Endothelial cell of umbilical vein (primary cell): ENCODE results near the gene TMEM129. TPM values are rescaled to one million over a fixed set of nuclear protein-coding genes. Genes with fewer than 3 reads are reported as not detected.

Experiments
- BruUV-seq: library from RNA; stranded (reverse); fragments of 400-500 nt; replicated peaks from 2 replicates; lab custom pipeline; 2021; lab: Mats Ljungman, UMichigan
- CTCF ChIA-PET: fragments of 300-600, 350-600 bp; sonication (Branson Sonifier 250); formaldehyde crosslinking; loops from one replicate; lab custom pipeline; 2021; ENCODE audit warnings: antibody characterized with exemption, inconsistent platforms; lab: Charles Lee
- POLR2A ChIA-PET: fragments of 300-600, 350-600 bp; sonication (Branson Sonifier 250); formaldehyde crosslinking; loops from one replicate; lab custom pipeline; 2021; ENCODE audit warnings: antibody characterized with exemption, inconsistent platforms; lab: Charles Lee
- DNase-seq: peaks from one replicate; pipeline ENCODE4 v3.0.0-alpha.2; 2011; ENCODE audit warnings: low read depth, low spot score
- FAIRE-seq: peaks from 2 replicates; lab custom pipeline; 2011; peaks lifted over from hg19 to GRCh38; lab: Jason Lieb, UNC
- H2AFZ ChIP-seq: 2 replicates; pipeline ENCODE4 v1.6.0; 2012; ENCODE audit warnings: low read depth, low read length, control low read depth, inconsistent platforms
- H3K27ac ChIP-seq: 2 replicates; pipeline ENCODE4 v1.5.1; 2011; ENCODE audit warnings: low read depth, mild to moderate bottlenecking, control low read depth, low read length, moderate library complexity; ENCODE audit not compliant: insufficient read depth
- H3K27me3 ChIP-seq, 2 experiments: 2 replicates each; pipeline versions ENCODE4 v1.6.0 to v1.6.1; 2011; ENCODE audit warnings: low read length in 2 of 2, mixed read lengths in 1 of 2; ENCODE audit not compliant: control insufficient read depth in 2 of 2, insufficient read depth in 2 of 2
- H3K36me3 ChIP-seq, 2 experiments: 2 replicates in 1 of 2; 3 replicates in 1 of 2; pipeline ENCODE4 v1.5.1; 2011; ENCODE audit warnings: low read length in 2 of 2, mild to moderate bottlenecking in 1 of 2, moderate library complexity in 1 of 2; ENCODE audit not compliant: control insufficient read depth in 2 of 2, insufficient read depth in 2 of 2; ENCODE audit errors: extremely low read depth in 1 of 2
- H3K4me1 ChIP-seq: 3 replicates; pipeline ENCODE4 v1.5.1; 2011; ENCODE audit warnings: mild to moderate bottlenecking, low read length; ENCODE audit not compliant: control insufficient read depth, insufficient read depth; ENCODE audit errors: extremely low read depth
- H3K4me2 ChIP-seq: 2 replicates; pipeline ENCODE4 v1.6.1; 2011; ENCODE audit warnings: low read length, control low read depth, mixed read lengths; ENCODE audit not compliant: insufficient read depth
- H3K4me3 ChIP-seq, 3 experiments: fragments of 200-600 bp in 1 of 3; sonication (generic), shearing (Covaris generic) in 1 of 3; replicated peaks in 1 of 3; 2 replicates each; pipeline ENCODE4 v1.5.1; 2011 to 2016; ENCODE audit warnings: control low read depth in 3 of 3, low read length in 3 of 3, mild to moderate bottlenecking in 2 of 3, inconsistent platforms in 1 of 3, low read depth in 1 of 3, moderate library complexity in 1 of 3; ENCODE audit not compliant: insufficient read depth in 1 of 3
- H3K79me2 ChIP-seq: 2 replicates; pipeline ENCODE4 v1.6.0; 2012; ENCODE audit warnings: low read length, inconsistent platforms; ENCODE audit not compliant: control insufficient read depth, insufficient read depth
- H3K9ac ChIP-seq: replicated peaks from 2 replicates; pipeline ENCODE3; 2011; ENCODE audit warnings: low read length, control low read depth; ENCODE audit not compliant: insufficient read depth; ENCODE audit errors: extremely low read depth
- H3K9me1 ChIP-seq: replicated peaks from 3 replicates; pipeline ENCODE4 v1.6.0; 2011; ENCODE audit warnings: mild to moderate bottlenecking, low read length; ENCODE audit not compliant: control insufficient read depth, insufficient read depth; ENCODE audit errors: extremely low read depth
- H3K9me3 ChIP-seq: replicated peaks from 2 replicates; pipeline ENCODE4 v1.5.1; 2012; ENCODE audit warnings: low read length, inconsistent platforms; ENCODE audit not compliant: control insufficient read depth, insufficient read depth
- H4K20me1 ChIP-seq: replicated peaks from 2 replicates; pipeline ENCODE3; 2011; ENCODE audit warnings: mild to moderate bottlenecking, low read length; ENCODE audit not compliant: control insufficient read depth, insufficient read depth; ENCODE audit errors: extremely low read depth
- CTCF ChIP-seq, 2 donors: IDR thresholded peaks; 1 replicate in 1 of 2; 2 replicates in 1 of 2; pipeline ENCODE4 v1.5.1; 2011; ENCODE audit warnings: low read length in 2 of 2, mild to moderate bottlenecking in 2 of 2, moderate library complexity in 2 of 2, control low read depth in 1 of 2, inconsistent platforms in 1 of 2, low read depth in 1 of 2; ENCODE audit not compliant: insufficient read depth in 1 of 2; ENCODE audit errors: extremely low read depth in 1 of 2
- EZH2 ChIP-seq: IDR thresholded peaks from 2 replicates; pipeline ENCODE4 v1.6.1; 2012; ENCODE audit warnings: borderline replicate concordance, low read depth, mild to moderate bottlenecking, moderate library complexity, low read length, inconsistent platforms; ENCODE audit not compliant: severe bottlenecking
- FOS ChIP-seq: IDR thresholded peaks from 2 replicates; pipeline ENCODE4 v1.6.1; 2011; ENCODE audit warnings: mild to moderate bottlenecking, low read length, moderate library complexity, borderline replicate concordance; ENCODE audit not compliant: insufficient read depth
- GATA2 ChIP-seq: IDR thresholded peaks from 2 replicates; pipeline ENCODE4 v1.7.0; 2011; ENCODE audit warnings: low read depth, mild to moderate bottlenecking, moderate library complexity, mixed read lengths, low read length; ENCODE audit not compliant: insufficient read length, insufficient read depth
- JUN ChIP-seq: IDR thresholded peaks from 2 replicates; pipeline ENCODE4 v1.6.1; 2011; ENCODE audit warnings: borderline replicate concordance, low read depth; ENCODE audit not compliant: insufficient read length, insufficient read depth
- MAX ChIP-seq: IDR thresholded peaks from 2 replicates; pipeline ENCODE4 v1.6.1; 2011; ENCODE audit not compliant: insufficient read depth, insufficient read length
- MYC ChIP-seq: IDR thresholded peaks from one replicate; pipeline ENCODE4 v1.6.1; 2011; ENCODE audit warnings: mild to moderate bottlenecking, low read depth, low read length
- POLR2A ChIP-seq: IDR thresholded peaks from 2 replicates; pipeline ENCODE4 v1.6.1; 2012; ENCODE audit warnings: low read depth, mild to moderate bottlenecking, control low read depth, low read length
- POLR2AphosphoS5 ChIP-seq: IDR thresholded peaks from 2 replicates; pipeline ENCODE4 v1.6.1; 2012; ENCODE audit warnings: low read depth, mild to moderate bottlenecking, control low read depth, low read length, moderate library complexity; ENCODE audit not compliant: insufficient read depth
- dilution Hi-C: fragments of 300-500 bp; cut with MboI; formaldehyde crosslinking; loops from one replicate; pipeline ENCODE4 v1.15.0; 2019; ENCODE audit warnings: low sequenced_read_pairs; ENCODE audit not compliant: extremely low pct_ligation_motif_present
- intact Hi-C: fragments of 100-400 bp; cut with micrococcal nuclease; formaldehyde crosslinking; loops from one replicate; pipeline ENCODE4 v1.10.0; 2022
- polyA plus RNA-seq, 4 experiments: library from polyadenylated mRNA; depleted of rRNA in 3 of 4; stranded (reverse) in 3 of 4; unstranded in 1 of 4; fragments of >200 nt; gene quantifications; 2 replicates each; pipeline versions ENCODE4 v1.2.1 to v1.2.3, GENCODE V29; 2011 to 2012; ENCODE audit warnings: missing spikeins in 1 of 4
- total RNA-seq: library from RNA; stranded (reverse); gene quantifications from 2 replicates; pipeline ENCODE4 v1.2.3, GENCODE V29; 2021

TMEM129 gene
- total and polyA plus RNA-seq, 2 donors (not counting 3 experiments of a cell fraction or from before 2014, with no cell fraction given), result 23.2 to 33.2 TPM

- no peaks in the 10 kb centered on the region for H3K79me2 ChIP-seq
- H4K20me1 ChIP-seq, result no peaks in the 10 kb centered on the region
- no peak overlapping the region for H3K27ac ChIP-seq
- peaks cover 9% of the 10 kb centered on the region for H3K4me1 ChIP-seq
- ChIA-PET CTCF (interaction anchor here (1.0 to 1.8 kb wide), 2 partner anchors 12 to 17 kb away, joined by 4 to 8 read pairs; no protein-coding TSS in a partner anchor), POLR2A (no interaction called here)
- FAIRE-seq (no peak), DNase-seq (no peak)
- H3K9me1 ChIP-seq, result no peaks in the 10 kb centered on the region
- no peak overlapping the region for H3K9ac ChIP-seq
- H2AFZ ChIP-seq, result no peak overlapping the region
- BruUV-seq, result no TSS peak
- dilution Hi-C loops, result no loop called here
- H3K27me3 ChIP-seq, result no peaks in the 10 kb centered on the region
- H3K4me3 ChIP-seq, result no peak overlapping the region
- H3K9me3 ChIP-seq, result no peaks in the 10 kb centered on the region
- H3K4me2 ChIP-seq, result no peak overlapping the region
- no peaks in the 10 kb centered on the region for H3K36me3 ChIP-seq
- intact Hi-C loops, result no loop called here
- TF ChIP-seq POLR2A (no peak), FOS (no peak), GATA2 (no peak), POLR2AphosphoS5 (no peak), JUN (no peak), MAX (no peak), EZH2 (no peak), CTCF (IDR thresholded peaks at IDR 0.05; ENCODE audit: extremely low read depth in 1 of 2, insufficient read depth in 1 of 2, low read depth in 1 of 2, low read length in 2 of 2) (no peak), MYC (no peak)
These were observed 43.5 kb upstream of the TMEM129 start for GRCh38 chr4:1764670-1765069.
